K562 (cell line): ENCODE data around the gene SETD5. TPM values are rescaled to one million over a fixed set of nuclear protein-coding genes. Genes with fewer than 3 reads are reported as not detected.

Experiments used
- ATAC-seq: fragments of 200-7000 bp; cut with Tn5 transposase; 3 replicates; pipeline ENCODE4 v1.9.1; 2020; ENCODE audit warnings: moderate library complexity
- BruUV-seq: library from RNA; stranded (reverse); fragments of 400-500 nt; replicated peaks from 2 replicates; lab custom pipeline; 2021; lab: Mats Ljungman, UMichigan
- CTCF ChIA-PET: fragments of 300-600 bp; formaldehyde crosslinking; extraction: SDS; loops from one replicate; lab custom pipeline; 2021; ENCODE audit warnings: low intra/inter-chr PET ratio; lab: Yijun Ruan, JAX
- POLR2A ChIA-PET: fragments of 300-600, 350-650 bp; sonication (Branson Sonifier 250); formaldehyde crosslinking; extraction: SDS; loops from one replicate; lab custom pipeline; 2021; ENCODE audit warnings: antibody characterized with exemption, inconsistent platforms; lab: Yijun Ruan, JAX
- DNase-seq, 4 experiments: peaks; one replicate each; pipeline versions ENCODE4 v3.0.0 to v3.0.0-alpha.2; 2011 to 2018; ENCODE audit warnings: low spot score in 3 of 4, mixed read lengths in 3 of 4; ENCODE audit errors: extremely low read depth in 1 of 4
- FAIRE-seq: peaks from 2 replicates; lab custom pipeline; 2011; peaks lifted over from hg19 to GRCh38; lab: Jason Lieb, UNC
- H2AFZ ChIP-seq: 2 replicates; pipeline ENCODE4 v1.6.0; 2011; ENCODE audit warnings: low read depth, low read length, control low read depth, inconsistent platforms
- H3K27ac ChIP-seq: fragments of 200-600 bp; 3 replicates; pipeline ENCODE4 v1.8.0; 2011; ENCODE audit warnings: low read depth, mild to moderate bottlenecking, control low read depth, inconsistent platforms, low read length, moderate library complexity, mixed read lengths; ENCODE audit errors: extremely low read depth
- H3K27me3 ChIP-seq, 2 experiments: fragments of 300-600 bp in 1 of 2; 2 replicates in 1 of 2; 3 replicates in 1 of 2; pipeline versions ENCODE4 v1.6.0 to v1.8.0; 2011; ENCODE audit warnings: inconsistent platforms in 2 of 2, low read length in 2 of 2, mild to moderate bottlenecking in 1 of 2, mixed read lengths in 1 of 2, moderate library complexity in 1 of 2; ENCODE audit not compliant: control insufficient read depth in 2 of 2, insufficient read depth in 2 of 2
- H3K36me3 ChIP-seq: fragments of 300-600 bp; 3 replicates; pipeline ENCODE4 v1.8.0; 2011; ENCODE audit warnings: mild to moderate bottlenecking, low read length, inconsistent platforms; ENCODE audit not compliant: control insufficient read depth, insufficient read depth
- H3K4me1 ChIP-seq, 2 experiments: fragments of 200-600 bp in 1 of 2; replicated peaks in 1 of 2; 2 replicates in 1 of 2; 3 replicates in 1 of 2; pipeline versions ENCODE4 v1.5.1 to v1.8.0; 2011; ENCODE audit warnings: inconsistent platforms in 2 of 2, low read length in 2 of 2, mild to moderate bottlenecking in 1 of 2, mixed read lengths in 1 of 2, moderate library complexity in 1 of 2; ENCODE audit not compliant: control insufficient read depth in 2 of 2, insufficient read depth in 2 of 2
- H3K4me2 ChIP-seq: 2 replicates; pipeline ENCODE4 v1.6.1; 2011; ENCODE audit warnings: low read length, control low read depth, inconsistent platforms, mixed read lengths; ENCODE audit not compliant: insufficient read depth
- H3K4me3 ChIP-seq: fragments of 200-600 bp; sonication (generic), shearing (Covaris generic); 2 replicates; pipeline ENCODE4 v1.5.1; 2016; ENCODE audit warnings: control low read depth, inconsistent platforms
- H3K79me2 ChIP-seq: fragments of 200-600 bp; 3 replicates; pipeline ENCODE4 v1.8.0; 2011; ENCODE audit warnings: low read length, inconsistent platforms; ENCODE audit not compliant: control insufficient read depth, insufficient read depth
- H3K9ac ChIP-seq, 2 experiments: 2 replicates each; pipeline versions ENCODE4 v1.6.0 to v1.6.1; 2011; ENCODE audit warnings: low read depth in 2 of 2, low read length in 2 of 2, control low read depth in 1 of 2, inconsistent platforms in 1 of 2, mild to moderate bottlenecking in 1 of 2, mixed read lengths in 1 of 2; ENCODE audit not compliant: insufficient read depth in 1 of 2
- H3K9me1 ChIP-seq: one replicate; pipeline ENCODE4 v1.6.0; 2011; ENCODE audit warnings: inconsistent platforms, mild to moderate bottlenecking, low read length, moderate library complexity; ENCODE audit not compliant: control insufficient read depth, insufficient read depth
- H3K9me3 ChIP-seq: replicated peaks from 2 replicates; pipeline ENCODE4 v1.5.1; 2011; ENCODE audit warnings: low read depth, low read length, inconsistent platforms; ENCODE audit not compliant: control insufficient read depth, insufficient read depth
- H4K20me1 ChIP-seq: replicated peaks from 2 replicates; pipeline ENCODE4 v1.6.1; 2011; ENCODE audit warnings: low read length, inconsistent platforms, mixed read lengths; ENCODE audit not compliant: control insufficient read depth, insufficient read depth
- GATAD2B ChIP-seq: fragments of 450-650 bp; IDR thresholded peaks from 2 replicates; pipeline ENCODE4 v1.6.1; 2017; ENCODE audit warnings: mild to moderate bottlenecking, borderline replicate concordance
- KDM2B ChIP-seq: fragments of 250-450 bp; sonication (Bioruptor Pico); IDR thresholded peaks from 2 replicates; pipeline ENCODE4 v1.8.0; 2021; ENCODE audit warnings: mild to moderate bottlenecking, moderate library complexity
- MAFF ChIP-seq: IDR thresholded peaks from 2 replicates; pipeline ENCODE4 v1.6.1; 2012; ENCODE audit warnings: low read length, improper control_type of control experiment
- MCM2 ChIP-seq: fragments of 450-650 bp; IDR thresholded peaks from 2 replicates; pipeline ENCODE4 v1.6.1; 2017; ENCODE audit warnings: low read depth, mild to moderate bottlenecking
- NBN ChIP-seq: fragments of 450-650 bp; IDR thresholded peaks from 2 replicates; pipeline ENCODE4 v1.6.1; 2016; ENCODE audit warnings: low read depth, mild to moderate bottlenecking
- NKRF ChIP-seq: fragments of 450-650 bp; IDR thresholded peaks from 2 replicates; pipeline ENCODE4 v1.6.1; 2016; ENCODE audit warnings: borderline replicate concordance
- RUNX1 ChIP-seq: sonication (generic); IDR thresholded peaks from 2 replicates; pipeline ENCODE4 v1.6.1; 2016; ENCODE audit warnings: antibody characterized with exemption, low read depth
- TAL1 ChIP-seq: fragments of 450-650 bp; IDR thresholded peaks from 2 replicates; pipeline ENCODE4 v1.6.1; 2016; ENCODE audit warnings: mild to moderate bottlenecking
- TCF15 ChIP-seq: fragments of 250-450 bp; sonication (Bioruptor Pico); IDR thresholded peaks from 2 replicates; pipeline ENCODE4 v1.8.0; 2022; ENCODE audit warnings: moderate library complexity, mild to moderate bottlenecking, inconsistent platforms
- VEZF1 ChIP-seq: fragments of 200-800 bp; sonication (Bioruptor generic); IDR thresholded peaks from 2 replicates; pipeline ENCODE4 v1.6.1; 2017; ENCODE audit warnings: missing genetic modification characterization, missing compliant biosample characterization
- ZNF668 ChIP-seq: fragments of 250-450 bp; sonication (Bioruptor Pico); IDR thresholded peaks from 2 replicates; pipeline ENCODE4 v1.8.0; 2022; ENCODE audit warnings: mild to moderate bottlenecking, inconsistent platforms
- WGBS: fragments of 100-300 bp; shearing (Covaris generic); methylation state at CpG from one replicate; pipeline ENCODE4 v1.1.6; 2016; ENCODE audit warnings: low coverage, mixed read lengths; ENCODE audit not compliant: insufficient coverage; ENCODE audit errors: missing lambda C conversion rate; 5-methylcytosine and 5-hydroxymethylcytosine counted together
- in situ Hi-C: fragments of 300-500 bp; cut with MboI; formaldehyde crosslinking; loops from 4 replicates; pipeline ENCODE4 v1.15.0; 2018; ENCODE audit warnings: inconsistent platforms, mixed read lengths
- intact Hi-C: fragments of 100-400 bp; cut with micrococcal nuclease; formaldehyde crosslinking; loops from 2 replicates; pipeline ENCODE4 v1.14.2; 2022
- polyA plus RNA-seq, 8 experiments: library from polyadenylated mRNA; depleted of rRNA in 4 of 8; stranded (reverse) in 5 of 8; unstranded in 3 of 8; fragments of >200 nt; fragmentation: Nextera tagmentation in 2 of 8; fragmentation: Illumina TruSeq in 1 of 8; extraction: Ambion mirVana in 2 of 8; extraction: Trizol in 1 of 8; gene quantifications; 2 replicates each; pipeline versions ENCODE4 v1.2.1 to v1.2.3, GENCODE V29; 2011 to 2014; ENCODE audit warnings: inconsistent platforms in 1 of 8, missing spikeins in 1 of 8
- total RNA-seq, 7 experiments: library from RNA; depleted of rRNA in 6 of 7; stranded (reverse); fragments of >200 nt in 6 of 7; fragmentation: Illumina TruSeq in 2 of 7; extraction: Trizol in 2 of 7; gene quantifications; 2 replicates each; pipeline versions ENCODE4 v1.2.1 to v1.2.3, GENCODE V29; 2011 to 2021; ENCODE audit warnings: low replicate concordance in 1 of 7

Gene SETD5
- total and polyA plus RNA-seq, 9 of the 15 experiments (the other 6 are each of a cell fraction or from before 2014, with no cell fraction given), result 20.8 to 135 (median 87.2) TPM

DNA sequence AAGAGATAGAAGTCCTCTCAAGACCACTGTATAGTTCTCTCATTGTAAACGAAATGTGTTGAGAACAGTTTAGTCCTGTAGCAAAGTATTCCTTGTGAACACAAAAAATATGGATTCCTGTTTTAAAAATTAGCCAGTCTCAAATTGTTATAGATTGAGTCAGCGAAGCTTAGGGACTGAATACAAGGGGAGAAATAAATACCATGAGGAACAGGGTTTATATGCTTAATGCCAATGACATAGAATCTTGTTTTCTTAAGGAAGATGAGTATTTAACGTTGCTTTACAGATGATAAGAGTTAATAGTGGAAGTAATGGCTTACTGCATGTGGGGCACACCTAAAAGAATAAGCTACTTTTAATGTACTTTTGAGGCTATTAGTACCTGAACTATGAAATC lies 37.9 kb downstream of the SETD5 start:
- in situ Hi-C loops, result no loop called here
- peaks cover 96% of the 10 kb centered on the region for H3K36me3 ChIP-seq
- H3K4me1 ChIP-seq, result no peaks in the 10 kb centered on the region
- no peak overlapping the region for H3K9ac ChIP-seq
- ChIA-PET POLR2A (interaction anchor here (0.6 to 2.2 kb wide), 6 partner anchors 9 to 692 kb away, joined by 3 to 11 read pairs (median 6); partner anchors contain the start of gene THUMPD3), CTCF (no interaction called here)
- no peaks in the 10 kb centered on the region for H3K27me3 ChIP-seq
- no peaks in the 10 kb centered on the region for H3K9me1 ChIP-seq
- no peak overlapping the region for H2AFZ ChIP-seq
- peaks cover 73% of the 10 kb centered on the region for H3K79me2 ChIP-seq
- intact Hi-C loops, result no loop called here
- H3K27ac ChIP-seq, result no peak overlapping the region
- WGBS, result 64% methylated on average over 3 of the region's 3 CpGs
- peaks cover 9% of the 10 kb centered on the region; the same call in 1 of the 2 replicates for H4K20me1 ChIP-seq
- ATAC-seq (no peak), FAIRE-seq (no peak), DNase-seq (no peak)
- no peak overlapping the region for H3K4me2 ChIP-seq
- BruUV-seq, result no TSS peak
- no peak overlapping the region for H3K4me3 ChIP-seq
- no peaks in the 10 kb centered on the region for H3K9me3 ChIP-seq
- TF ChIP-seq MAFF (no peak), GATAD2B (no peak), TAL1 (no peak), NKRF (no peak), MCM2 (no peak), NBN (no peak), RUNX1 (no peak), KDM2B (CRISPR knock-in tag) (no peak), TCF15 (no peak), ZNF668 (no peak), VEZF1 (no peak)
